ENCODE results near the gene PSTPIP2.
"Not testable (repeated sequence)": the region's sequence is repeated elsewhere in the genome, so short reads cannot be mapped to it uniquely, and the experiment has no call there.

Gene PSTPIP2

DNA sequence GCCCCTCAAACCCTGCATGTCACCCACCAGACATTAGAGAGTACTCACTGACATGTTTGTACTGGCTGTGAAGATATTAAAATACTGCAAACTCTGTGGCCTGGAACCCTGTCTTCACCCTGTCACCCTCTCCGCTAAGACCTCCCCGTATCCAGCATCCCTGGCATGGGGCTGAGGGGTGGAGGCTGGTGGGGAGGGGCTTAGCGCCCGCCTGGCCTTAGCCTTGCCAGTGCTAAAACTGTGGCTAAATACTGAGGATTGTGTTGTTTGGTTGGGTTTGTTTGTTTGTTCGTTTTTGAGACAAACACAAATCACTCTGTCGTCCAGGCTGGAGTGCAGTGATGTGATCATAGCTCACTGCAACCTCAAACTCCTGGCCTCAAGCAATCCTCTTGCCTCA is 1.8 kb downstream of the PSTPIP2 start:
- DNase-seq (ENCODE audit: low read depth in 2 of 2): no peak

DNA sequence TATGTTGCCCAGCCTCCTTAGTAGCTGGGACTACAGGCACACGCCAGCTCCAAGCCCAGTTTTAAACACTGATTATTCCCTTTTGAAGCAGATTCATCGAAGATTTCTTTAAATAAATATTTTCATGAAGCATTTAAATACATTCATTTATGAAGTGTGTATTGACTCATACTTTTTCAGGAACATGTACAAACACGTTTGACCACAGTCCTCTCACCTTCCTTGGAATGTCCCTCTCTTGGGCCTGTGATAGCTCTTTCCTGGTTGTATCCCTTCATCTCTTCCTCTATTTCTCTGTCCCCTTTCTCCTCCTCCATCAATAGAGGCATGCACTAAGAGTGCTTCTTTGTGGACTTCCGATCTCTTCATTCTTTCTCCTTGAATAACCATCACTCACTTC is 2.5 kb downstream of the PSTPIP2 start:
- no peak for DNase-seq (ENCODE audit: low read depth in 2 of 2)

DNA sequence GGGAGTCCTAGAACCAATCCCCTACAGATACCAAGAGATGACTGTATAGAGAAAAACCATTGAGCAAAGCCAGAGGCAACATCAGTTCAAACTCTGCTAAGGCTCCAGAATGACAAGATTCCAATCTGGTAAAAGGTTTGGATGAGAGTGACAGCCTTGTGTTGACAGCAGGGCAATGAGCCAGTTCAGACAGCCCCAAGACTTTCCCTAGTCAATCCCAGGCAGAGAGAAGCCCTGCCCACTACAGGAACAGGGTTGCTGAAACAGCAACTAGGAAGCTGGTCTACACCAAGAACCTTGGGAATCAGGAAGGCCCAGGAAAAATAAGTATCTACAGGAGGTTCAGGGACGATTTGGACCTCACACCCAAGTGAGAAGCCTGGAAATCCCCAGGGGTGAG is 3.3 kb downstream of the PSTPIP2 start:
- no peak for DNase-seq (ENCODE audit: low read depth in 2 of 2)

DNA sequence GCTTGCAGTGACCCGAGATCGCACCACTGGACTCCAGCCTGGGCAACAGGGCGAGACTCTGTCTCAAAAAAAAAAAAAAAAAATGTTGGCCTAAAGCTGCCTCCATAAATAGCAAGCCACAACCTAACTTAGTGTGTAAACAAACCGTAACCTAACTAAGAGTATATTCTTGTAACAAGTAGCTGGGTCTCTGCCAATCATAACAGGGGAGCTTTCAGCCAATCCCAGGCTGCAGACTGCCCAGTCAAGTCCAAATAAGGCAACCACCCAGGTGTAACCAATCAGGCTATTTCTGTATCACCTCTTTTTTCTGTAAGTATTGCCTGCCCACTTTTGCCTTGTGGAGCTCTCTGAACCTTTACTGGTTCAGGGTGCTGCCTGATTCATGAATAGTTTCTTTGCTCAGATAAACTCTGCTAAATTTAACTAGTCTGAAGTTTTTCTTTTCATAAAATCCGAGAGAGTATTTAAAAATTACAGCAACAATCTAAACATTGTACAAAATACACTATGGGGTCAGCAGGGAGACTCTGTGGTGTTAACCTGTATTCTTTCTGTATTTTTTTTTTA is 4.5 kb downstream of the PSTPIP2 start:
- no peak for DNase-seq (ENCODE audit: low read depth in 2 of 2)

DNA sequence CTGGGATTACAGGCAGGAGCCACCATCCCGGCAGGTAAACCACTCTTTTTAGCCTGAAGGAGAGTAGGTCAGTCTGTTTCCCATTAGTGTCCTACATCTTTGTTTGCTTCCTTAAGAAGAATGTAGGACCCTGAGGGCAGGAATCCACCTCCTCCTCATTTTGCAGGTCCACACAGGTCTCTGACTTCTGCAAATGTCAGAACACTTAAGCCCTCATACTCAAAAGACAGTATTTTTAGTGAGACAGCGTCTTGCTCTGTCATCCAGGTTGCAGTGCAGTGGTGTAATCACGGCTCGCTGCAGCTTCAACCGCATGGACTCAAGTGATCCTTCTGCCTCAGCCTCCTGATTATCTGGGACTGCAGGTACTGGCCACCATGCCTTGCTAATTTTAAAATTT is 9.3 kb downstream of the PSTPIP2 start:
- DNase-seq (ENCODE audit: low read depth in 2 of 2): no peak

DNA sequence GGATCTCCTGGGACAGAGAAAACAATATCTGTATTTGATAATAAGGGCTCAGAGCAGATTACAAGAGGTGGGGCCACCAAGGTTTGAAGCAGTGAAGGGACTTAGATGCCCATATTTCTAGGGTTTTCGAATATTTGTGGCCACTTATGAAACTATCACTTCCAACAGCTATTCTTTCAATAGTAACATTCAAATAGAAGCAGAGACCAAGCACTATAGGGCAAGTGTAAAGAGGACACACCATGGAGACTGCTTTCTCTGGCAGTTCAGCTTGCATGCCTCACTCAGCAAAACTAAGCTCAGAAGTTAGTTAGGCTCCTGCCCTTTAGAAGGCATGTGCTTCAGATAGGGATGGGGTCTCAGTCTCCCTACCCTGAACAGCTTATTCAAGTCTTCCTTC is 10.3 kb downstream of the PSTPIP2 start:
- DNase-seq (ENCODE audit: low read depth in 2 of 2): no peak

DNA sequence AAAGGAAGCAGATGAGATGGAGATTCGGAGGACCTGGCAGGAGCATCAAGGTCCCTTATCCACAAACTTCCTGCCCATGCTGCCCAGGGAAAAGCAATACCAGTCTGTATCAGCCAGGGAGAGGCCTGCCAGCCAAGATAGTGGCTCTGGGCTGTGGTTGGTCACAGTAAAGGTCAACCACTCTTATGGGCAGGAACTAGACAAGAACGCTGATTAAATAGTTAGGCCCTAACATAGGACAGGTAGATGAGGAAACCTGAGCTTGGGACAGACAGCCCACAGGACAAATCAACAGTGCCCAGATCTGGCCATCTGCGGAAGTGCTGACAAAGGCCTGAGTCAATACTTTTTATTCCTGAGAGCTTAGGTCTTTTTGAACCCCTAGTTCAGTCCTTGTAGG is 10.7 kb downstream of the PSTPIP2 start:
- no peak for DNase-seq (ENCODE audit: low read depth in 2 of 2)

DNA sequence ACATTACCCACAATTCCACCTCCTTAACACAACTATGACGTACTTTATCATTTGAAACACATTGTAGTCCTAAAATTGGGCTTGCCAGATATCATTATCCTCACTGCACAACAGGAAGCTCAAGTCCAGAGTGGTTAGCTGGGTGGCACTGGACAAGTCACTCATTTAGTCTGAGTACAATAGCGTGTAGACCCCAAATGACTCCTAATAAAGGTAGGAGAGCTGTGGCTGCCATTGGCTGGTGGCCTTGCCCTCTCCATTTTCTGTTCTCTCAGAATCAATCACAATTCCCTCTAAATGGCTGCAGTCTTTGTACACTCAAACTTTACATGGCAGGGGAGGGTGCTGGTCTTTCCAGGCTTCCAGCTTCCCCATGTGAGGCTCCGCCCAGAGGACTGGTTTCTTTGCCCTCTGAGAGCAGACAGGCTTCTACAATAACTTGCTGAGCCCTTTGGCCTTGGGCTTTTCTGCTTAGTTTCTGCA is 11.7 kb downstream of the PSTPIP2 start:
- no peak for DNase-seq (ENCODE audit: low read depth in 2 of 2)

DNA sequence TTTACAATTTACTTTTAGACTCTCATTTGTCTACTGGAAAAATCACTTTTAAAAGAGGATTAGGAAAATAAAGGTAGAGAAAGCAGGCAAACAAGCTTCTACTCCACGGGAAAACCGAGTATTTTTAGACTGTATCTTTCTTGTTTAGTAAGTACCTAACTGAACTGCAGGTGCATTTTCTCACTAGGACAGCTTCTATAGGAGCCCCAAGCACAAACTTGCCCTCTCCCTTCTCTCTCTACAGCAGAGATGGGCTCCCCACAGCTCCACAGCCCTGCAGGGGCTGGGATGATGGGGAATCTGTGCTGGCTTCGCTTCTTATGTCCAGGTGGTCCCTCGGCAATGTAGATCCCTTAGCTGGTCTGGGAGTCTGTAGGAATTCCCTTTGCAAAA is 16.2 kb downstream of the PSTPIP2 start:
- DNase-seq (ENCODE audit: low read depth in 2 of 2): no peak

DNA sequence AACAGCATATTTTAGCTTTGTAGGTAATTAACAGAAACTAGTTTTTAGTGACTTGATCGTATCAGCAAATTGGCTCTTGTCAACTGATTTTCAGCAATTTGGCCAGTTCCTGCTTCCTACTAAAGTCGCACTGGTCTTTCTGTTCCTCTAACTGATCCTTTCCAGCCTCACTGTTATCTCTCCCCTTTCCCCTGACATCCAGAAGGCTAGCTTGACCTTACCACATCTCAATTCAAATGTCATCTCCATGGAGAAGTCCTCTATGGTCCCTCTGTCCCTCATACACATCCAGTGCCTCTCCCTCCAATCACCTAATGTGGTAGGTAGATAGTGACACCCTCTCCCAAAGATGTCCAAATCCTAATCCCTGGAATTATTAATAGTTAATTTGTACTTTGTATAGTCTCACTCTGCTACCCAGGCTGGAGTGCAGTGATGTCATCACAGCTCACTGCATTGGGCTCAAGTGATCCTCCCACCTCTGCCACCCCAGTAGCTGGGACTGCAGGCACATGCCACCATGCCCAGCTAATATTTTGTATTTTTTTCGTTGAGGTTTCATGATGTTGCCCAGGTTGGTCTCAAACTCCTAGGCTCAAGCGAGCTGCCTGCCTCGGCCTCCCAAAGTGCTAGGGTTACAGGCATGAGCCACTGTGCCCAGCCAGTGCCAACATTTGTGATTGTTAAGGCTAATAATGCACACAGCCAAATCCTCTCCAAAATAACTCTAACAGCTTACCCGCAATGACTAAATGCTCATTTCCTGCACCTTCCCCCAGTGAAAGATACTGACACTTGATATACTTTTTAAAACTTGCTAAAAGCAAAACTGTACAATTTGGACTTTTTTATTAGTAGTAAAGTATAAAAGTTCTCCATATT is 16.9 kb downstream of the PSTPIP2 start:
- no peak for DNase-seq (ENCODE audit: low read depth in 2 of 2)

DNA sequence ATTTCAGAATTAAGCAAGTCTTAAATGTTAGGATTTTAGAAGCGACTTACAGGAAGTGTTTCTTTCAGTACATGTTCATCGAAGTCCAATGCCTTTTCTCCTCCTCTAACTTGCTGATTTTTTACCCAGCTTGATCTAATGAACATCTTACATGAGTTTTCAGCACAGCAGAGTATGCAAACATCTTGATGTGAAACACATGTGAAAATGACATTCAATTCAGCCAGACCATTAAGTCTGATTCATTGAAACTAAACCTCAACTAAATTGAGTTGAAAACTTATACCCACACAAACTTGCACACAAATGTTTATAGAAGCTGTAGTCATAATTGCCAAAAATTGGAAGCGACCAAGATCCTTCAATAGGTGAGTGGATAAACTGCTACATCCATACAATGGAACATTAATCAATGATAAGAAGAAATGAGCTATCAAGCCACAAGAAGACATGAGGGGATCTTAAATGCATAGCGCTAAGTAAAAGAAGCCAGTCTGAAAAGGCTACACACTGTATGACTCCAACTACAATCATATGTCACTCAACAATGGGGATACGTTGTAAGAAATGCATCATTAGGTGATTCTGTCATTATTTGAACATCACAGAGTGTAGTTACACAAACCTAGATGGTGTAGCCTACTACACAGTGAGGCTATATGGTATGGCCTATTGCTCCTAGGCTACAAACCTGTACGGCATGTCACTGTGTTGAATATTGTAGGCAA is 18.5 kb downstream of the PSTPIP2 start:
- DNase-seq (ENCODE audit: low read depth in 2 of 2): no peak

DNA sequence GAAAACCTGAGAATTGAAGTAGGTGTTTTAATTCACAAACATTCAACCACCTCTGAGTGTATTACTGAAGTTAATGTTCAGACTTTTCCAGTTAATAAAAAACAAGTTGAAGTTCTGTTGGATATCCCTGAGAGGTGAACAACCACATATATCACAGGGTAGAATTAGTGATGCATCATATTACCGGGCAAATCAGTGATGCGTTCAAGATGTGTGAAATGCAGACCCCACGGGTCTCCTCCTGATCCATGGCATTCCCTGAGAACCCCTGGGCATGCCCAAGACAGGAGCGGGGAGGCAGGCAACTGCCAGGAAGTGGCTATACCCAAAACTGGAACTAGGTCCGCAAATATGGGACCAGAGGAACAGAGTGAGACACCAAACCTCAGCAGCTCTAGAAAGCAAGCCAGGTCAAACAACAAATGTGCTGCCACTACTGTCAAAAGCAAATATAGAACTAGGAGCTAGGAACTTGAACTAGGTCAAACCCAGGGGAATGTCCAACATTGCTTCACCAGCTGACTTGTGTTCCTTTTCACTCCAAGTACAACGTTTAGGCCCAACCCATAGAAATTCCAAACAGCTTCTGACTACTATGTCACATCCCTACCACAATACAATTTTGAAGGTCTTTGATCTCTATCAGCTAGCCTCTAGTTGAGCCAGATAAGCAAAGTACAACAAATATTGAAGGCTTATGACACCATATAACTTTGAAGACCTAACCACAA is 20.2 kb downstream of the PSTPIP2 start:
- DNase-seq (ENCODE audit: low read depth in 2 of 2): no peak

DNA sequence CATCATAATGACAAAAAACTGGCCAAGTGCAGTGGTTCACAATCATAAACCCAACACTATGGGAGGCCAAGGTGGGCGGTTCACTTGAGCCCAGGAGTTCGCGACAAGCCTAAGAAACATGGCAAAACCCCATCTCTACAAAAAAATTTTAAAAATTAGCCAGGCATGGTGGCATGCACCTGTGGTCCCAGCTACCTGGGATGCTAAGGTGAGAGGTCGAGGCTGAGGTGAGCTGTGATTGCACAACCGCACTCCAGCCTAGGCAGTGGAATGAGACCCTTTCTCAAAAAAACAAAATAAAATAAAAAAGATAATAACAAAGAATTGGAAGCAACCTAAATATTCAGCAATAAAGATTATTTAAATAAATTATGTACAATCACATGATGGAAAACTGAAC is 21.8 kb downstream of the PSTPIP2 start:
- no peak for DNase-seq (ENCODE audit: low read depth in 2 of 2)

DNA sequence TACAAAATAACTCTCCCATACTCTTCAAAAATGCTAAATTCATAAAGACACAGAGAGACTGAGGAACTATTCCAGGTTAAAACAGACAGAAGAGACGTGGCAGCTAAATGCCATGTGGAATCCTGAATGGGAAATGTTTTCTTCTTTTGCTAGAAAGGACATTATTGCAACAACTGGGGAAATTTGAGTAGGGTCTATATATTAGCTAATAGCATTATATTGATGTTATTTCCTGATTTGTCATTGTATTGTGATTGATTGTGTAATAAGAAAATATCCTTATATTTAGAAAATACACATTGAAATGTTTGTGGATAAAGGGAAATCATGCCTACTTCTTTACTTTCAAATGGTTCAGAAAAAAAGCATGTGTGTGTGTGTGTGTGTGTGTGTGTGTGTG is 23.4 kb downstream of the PSTPIP2 start:
- no peak for DNase-seq (ENCODE audit: low read depth in 2 of 2)

DNA sequence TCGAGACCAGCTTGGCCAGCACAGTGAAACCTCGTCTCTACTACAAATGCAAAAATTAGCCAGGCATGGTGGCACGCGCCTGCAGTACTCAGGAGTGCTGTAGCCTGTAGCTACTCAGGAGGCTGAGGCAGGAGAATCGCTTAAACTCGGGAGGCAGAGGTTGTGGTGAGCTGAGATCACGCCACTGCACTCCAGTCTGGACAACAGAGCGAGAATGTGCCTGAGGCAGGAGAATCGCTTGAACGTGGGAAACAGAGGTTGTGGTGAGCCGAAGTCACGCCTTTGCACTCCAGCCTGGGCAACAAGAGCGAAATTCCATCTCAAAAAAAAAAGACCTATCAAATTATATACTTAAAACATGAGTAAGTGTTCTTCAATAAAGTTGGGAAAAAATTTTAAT is 24.7 kb downstream of the PSTPIP2 start:
- not testable (repeated sequence) for DNase-seq (ENCODE audit: low read depth in 2 of 2)

DNA sequence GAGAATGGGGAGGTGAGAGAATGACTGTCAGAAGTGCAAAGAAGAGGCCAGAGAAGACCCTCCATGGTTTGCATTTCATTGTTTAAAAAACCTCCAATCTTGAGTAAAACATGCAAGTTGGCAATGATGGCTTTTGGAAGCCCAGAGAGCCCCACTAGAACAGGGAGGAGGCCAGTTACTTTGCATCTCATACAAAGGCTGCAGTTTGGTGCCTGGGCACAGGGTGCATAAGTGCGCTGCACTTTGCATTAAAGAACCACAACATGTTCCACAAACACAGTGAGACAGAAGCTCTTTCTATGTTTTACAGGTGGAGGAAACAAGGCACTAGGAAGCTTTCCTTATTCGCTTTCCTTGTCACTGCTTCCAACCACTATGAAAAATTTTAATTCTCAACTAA is 25.4 kb downstream of the PSTPIP2 start:
- no peak for DNase-seq (ENCODE audit: low read depth in 2 of 2)

DNA sequence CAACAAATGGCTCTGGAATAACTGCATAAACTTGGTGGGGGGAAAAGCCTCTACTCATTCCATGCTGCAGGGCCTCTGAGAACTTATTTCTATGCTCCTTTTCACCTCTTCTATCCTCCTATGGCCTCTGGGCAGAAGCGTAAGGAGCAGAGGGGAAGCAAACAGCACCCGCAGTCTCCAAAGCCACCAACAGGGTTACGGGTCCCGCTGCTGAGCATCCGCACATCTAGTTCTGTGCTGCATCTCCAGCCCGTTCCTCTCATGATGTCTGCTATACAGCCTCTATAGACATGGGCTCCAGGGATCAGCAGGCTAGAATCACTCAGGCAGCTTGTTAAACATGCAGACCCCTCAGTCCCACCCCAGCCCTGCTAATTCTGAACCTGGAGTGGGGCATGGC is 25.9 kb downstream of the PSTPIP2 start:
- no peak for DNase-seq (ENCODE audit: low read depth in 2 of 2)

DNA sequence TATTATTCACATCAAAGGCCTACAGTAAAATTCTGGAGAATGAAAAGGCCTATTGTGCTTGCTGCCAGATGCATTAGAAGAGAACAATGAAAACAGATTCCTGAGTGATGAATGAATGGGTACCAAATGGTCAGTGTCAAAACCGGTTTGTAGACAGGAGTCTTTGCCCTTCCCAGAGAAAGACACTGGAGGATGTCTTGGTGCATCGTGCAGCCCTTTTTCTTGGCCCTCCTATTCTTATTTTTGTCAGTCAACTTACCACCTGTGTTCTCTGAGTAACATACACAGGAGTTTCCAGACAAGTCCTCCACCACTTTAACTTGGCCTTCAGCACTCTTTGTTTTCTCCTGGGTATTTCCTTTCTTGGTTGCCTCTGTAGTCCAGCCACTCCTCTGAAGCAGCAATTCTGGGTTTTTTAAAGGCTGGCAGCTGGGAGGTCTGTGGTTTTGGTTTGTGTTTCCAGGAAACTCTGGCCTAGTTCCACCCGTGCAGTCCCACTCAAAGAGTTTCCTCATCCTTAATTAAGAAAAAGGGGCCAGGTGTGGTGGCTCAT is 29.4 kb downstream of the PSTPIP2 start:
- no peak for DNase-seq (ENCODE audit: low read depth in 2 of 2)

DNA sequence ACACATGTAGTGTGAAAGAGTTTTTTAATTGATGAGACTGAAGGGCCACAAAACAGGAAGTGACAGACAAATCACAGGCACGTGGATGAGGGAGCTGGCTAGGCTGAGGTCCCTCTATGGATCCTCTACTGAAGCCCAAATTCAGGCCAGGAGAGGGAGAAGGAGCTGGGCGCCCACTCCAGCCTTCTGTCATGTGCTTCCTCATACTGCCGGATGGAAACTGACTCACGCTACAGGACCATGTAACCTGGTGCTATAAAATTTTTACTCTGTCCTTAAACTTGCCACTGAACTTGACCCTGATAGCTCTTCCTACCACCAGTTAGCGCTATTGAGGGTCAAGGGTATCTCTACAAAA is 31.3 kb downstream of the PSTPIP2 start:
- DNase-seq (ENCODE audit: low read depth in 2 of 2): no peak

DNA sequence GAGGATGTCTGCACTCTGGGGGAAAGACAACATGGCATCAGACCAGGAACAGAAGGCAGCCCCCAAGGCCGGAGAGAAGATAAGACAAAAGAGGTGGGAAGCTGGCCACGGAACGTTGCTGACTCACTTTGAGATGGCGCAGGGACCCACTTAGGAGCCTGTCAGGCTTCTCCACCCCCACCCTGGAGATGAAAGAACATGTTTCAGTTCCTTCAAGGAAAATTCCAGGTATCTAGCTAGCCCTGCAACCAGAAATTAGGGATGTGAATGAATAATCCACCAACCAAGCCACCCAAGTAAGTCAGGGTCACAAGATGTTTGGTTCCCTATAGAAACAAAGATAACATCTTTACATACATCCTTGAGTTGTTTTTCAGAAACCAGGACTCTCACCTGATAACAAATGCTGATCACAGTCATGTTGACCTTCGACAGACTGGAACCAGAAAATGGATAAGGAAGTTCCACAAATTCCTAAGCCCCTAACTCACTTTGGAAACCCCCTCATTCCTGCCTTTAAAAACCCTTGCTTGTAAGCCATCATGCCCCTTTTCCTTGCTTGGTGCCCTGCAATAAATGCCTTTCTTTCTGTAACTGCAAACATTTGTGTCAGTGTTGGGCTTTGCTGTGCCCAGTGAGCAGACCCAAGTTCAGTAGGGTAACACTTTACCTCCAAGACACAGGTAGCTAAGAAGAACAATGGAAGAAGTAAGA is 31.9 kb downstream of the PSTPIP2 start:
- DNase-seq (ENCODE audit: low read depth in 2 of 2): no peak

Data from activated CD8-positive, alpha-beta memory T cell treated with anti-CD3 and anti-CD28 coated beads for 4 hours (primary cell).